Superior temporal gyrus (tissue), 1 donor: ENCODE measurements around the gene SMIM33.
"Not testable (repeated sequence)": the region's sequence is repeated elsewhere in the genome, so short reads cannot be mapped to it uniquely, and the experiment has no call there.

Source experiments
- DNase-seq: peaks from one replicate; pipeline ENCODE4 v3.0.0-alpha.2; 2016; ENCODE audit errors: extremely low spot score

SMIM33 gene

DNA sequence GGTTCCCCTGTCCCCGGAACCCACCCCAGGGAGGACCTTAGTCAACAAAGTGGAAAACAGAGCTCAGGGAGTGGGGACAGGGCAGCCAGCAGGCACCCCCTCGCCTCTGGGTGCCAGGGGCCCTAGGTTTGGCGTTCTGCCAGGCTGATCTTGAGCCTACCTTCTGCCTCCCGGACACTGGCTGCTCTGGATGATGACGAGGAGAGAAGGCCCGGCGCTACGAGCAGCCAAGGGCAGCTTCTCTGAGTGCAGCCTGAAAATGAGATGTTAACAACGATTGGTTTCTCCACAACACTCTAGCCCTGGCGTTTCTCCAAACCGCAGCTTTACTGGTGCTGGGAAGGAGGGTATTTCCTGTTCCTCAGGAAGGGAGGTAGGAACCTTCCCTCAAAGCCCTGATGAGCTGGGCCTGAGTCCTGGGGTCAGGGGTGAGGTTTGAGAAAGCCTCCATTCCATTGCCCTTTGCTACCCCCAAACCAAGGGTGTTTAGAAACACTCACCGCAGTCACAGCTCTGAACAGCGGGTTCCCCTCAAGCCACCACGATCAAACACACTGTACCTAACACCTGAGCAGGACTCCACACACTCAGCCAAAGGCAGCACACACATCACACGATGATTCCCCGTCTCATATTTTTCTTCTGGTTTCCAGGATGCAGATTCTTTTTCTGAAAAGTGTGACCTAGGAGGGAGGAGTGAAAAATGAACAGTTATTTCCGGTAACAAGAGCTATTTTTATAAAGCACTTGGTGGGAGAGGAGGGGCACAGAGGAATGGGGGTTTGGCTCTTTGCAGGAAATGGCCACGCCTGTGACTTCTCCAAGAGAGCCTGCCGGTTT is 11.5 kb downstream of the SMIM33 start, which contains the start of gene STING1:
Gene STING1 (minus strand): TSS at position 709 of the 840 bp plus-strand sequence. CDS start 1,054 bp downstream, outside the sequence.
- DNase-seq, result no peak

DNA sequence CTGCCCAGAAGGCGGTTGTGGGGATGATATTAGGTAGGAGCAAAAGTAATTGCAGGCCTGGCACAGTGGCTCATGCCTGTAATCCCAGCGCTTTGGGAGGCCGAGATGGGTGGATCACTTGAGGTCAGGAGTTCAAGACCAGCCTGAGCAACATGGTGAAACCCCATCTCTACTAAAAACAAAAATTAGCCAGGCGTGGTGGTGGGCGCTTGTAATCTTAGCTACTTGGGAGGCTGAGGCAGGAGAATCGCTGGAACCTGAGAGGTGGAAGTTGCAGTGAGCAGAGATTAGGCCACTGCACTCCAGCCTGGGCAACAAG is 12.0 kb downstream of the SMIM33 start:
- DNase-seq, result not testable (repeated sequence)

DNA sequence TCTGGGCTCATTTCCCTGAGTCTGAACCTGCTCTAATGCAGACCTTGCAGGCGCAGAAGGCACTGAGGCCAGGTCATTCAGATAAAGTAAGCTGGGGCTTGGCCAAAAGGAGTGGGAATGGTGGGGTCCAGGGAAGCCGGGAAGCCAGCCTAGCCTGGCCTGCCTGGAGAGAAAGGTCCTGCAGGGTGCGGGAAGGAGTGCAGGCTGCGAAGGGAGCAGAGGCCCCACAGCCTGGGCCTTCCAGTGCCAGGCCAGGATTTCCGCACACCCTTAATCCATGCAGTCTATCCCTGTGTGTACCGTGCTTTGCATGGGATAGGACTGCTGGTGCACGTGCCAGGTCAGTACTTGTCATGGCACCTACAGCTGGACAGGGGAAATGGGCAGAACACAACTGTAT is 15.4 kb downstream of the SMIM33 start:
- DNase-seq, result no peak

DNA sequence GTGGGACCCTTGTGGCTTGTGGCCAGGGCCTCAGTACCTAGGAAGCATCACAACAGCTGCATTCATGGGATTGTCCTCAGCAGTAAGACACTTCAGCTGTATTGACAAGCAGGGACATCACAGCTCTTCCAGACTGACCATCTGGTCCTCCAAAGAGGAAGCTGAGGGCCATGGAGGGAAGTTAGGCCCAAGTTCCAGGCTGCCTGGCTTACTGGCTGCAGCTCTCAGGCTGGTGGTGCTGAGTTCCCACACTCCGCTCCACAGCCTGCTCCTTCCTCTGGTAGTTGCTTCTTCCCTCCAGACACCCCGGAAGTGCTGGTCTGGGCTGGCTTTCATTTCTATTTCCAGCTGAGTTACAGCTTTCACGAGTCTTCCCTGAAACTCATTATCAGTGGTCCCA is 17.5 kb downstream of the SMIM33 start:
- DNase-seq, result no peak

DNA sequence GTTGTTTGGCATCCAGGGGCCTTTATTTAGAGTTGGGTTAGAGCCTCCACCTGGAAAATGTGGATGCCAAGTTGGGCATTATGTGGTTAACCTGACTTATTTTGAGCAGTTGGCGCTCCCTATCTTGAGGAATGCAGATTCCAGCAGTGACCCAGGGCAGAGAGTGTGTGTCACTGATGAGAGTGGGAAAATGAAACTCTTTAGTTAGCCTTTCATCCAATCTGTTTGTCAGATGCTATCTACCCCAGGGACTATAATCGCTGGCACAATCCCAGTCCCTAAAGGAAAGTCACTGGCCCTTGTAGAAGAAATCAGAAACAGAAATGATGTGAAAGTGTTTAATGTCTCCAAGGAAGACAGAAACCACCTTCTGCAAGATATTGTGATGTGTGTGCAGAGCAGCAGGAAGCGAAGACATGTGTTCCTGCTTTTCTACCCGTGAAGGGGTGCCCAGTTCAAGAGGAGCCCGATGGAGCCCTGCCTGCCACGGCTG is 21.9 kb downstream of the SMIM33 start:
- DNase-seq, result no peak

DNA sequence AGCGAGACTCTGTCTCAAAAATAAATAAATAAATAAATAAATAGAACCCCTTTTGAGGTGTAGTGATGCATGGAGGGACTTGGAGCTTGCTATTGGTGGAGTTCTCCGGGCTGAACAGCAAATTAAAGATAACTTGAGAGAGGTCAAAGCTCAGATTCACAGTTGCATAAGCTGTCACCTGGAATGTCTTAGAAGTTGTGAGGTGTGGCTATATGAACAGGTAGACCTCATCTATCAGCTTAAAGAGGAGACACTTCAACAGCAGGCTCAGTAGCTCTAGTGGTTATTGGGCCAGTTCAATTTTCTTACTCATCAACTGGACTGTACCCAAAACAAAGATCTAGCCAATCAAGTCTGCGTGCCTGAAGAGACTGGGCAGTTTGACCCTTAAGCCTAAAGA is 23.5 kb downstream of the SMIM33 start:
- DNase-seq, result no peak

DNA sequence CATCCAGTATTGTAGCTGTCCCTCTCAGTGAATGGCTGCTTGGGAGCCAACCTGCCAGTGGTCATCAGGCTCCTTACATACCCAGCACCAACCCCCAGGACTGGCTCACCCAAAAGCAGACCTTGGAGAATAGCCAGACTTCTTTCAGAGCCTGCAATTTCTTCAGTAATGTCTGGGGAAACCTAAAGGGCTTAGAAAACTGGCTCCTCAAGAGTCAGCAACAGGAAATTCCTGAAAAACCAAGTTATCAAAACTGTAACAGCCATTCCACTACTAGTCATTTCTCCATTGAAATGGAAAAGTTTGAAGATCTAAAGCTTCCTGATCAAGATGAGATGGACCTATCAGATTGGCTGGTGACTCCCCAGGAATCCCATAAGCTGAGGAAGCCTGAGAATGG is 24.0 kb downstream of the SMIM33 start:
- DNase-seq, result no peak

DNA sequence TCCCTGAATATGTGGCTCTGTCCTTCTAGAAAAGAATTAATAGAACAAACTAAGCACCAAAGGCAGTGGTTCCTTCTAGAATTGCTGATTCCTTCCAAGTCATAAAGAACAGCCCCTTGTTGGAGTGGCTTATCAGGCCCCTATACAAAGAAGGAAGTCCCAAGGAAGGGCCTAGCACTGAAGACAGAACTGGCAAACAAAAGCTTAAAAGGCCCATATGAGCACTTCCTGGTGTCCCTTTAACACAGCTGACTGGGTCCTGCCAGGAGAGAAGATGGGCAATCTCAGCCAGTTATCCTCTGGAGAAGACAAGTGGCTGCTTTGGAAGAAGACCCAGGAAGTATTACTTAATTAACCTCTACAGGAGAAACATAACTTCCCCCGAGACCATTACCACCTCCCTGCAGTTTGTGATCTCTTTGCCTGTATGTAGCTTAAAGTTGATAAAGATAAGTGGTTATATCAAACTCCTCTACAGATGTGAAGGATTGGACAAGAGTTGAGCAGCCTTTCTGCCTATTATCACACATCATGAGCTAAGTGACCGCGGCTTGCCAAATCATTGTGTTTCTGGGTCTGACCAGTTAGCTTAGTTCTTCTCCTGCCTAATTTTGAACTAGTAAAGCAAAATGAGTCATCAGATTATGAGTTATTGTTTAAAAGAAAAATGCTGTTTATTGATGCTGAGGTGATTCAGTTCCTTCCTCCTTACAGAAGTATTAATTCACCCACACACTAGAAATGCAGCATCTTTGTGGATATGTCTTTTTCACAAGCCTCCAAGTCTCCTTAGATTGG is 25.0 kb downstream of the SMIM33 start:
- no peak for DNase-seq

DNA sequence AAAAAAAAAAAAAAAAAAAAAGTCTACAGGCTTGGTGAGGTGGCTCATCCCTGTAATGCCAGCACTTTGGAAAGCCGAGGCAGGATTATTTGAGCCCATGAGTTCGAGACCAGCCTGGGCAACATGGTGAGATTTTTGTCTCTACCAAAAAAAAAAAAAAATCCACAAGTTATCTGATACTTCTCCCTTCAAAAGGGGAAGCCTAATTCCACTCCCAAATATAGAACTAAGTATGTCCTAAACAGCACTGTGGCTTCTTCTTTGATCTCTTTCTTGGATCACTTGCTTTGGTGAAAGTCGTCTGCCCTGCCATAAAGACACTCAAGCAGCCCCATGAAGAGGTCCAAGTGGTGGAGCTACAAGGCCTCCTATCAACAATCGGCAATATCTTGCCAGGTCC is 30.6 kb downstream of the SMIM33 start:
- no peak for DNase-seq

DNA sequence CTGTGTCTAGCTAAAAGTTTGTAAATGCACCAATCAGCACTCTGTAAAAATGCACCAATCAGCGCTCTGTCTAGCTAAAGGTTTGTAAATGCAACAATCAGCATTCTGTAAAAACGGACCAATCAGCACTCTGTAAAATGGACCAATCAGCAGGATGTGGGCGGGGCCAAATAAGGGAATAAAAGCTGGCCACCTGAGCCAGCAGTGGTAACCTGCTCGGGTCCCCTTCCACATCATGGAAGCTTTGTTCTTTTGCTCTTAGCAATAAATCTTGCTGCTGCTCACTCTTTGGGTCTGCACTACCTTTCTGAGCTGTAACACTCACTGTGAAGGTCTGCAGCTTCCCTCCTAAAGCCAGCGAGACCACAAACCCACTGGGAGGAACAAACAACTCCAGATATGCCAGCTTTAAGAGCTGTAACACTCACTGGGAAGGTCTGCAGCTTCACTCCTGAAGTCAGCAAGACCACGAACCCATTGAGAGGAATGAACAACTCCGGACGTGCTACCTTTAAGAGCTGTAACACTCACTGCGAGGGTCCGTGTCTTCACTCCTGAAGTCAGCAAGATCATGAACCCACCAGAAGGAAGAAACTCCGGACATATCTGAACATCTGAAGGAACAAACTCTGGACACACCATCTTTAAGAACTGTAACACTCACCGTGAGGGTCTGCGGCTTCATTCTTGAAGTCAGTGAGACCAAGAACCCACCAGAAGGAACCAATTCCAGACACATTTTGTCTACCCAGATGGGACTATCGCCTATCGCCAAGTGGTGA is 32.4 kb downstream of the SMIM33 start:
- not testable (repeated sequence) for DNase-seq

DNA sequence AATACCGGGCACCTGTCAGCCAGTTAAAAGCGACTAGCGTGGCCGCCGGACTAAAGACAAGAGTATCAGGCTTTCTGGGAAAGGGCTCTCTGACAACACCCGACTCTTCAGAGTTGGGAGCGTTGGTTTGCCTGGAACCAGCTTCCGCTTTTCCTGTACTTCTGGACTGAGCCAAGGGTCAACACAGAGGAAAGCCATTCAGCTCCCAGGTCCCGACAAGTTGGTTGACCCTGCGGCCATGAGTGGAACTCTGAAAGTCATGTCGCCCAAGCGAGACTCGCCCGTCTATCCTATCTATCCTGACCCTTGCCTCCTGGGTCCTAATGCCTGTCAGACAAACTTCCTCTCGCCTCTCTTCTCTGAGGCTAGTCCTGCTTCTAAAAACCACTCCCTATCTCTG is 33.1 kb downstream of the SMIM33 start:
- DNase-seq, result not testable (repeated sequence)

DNA sequence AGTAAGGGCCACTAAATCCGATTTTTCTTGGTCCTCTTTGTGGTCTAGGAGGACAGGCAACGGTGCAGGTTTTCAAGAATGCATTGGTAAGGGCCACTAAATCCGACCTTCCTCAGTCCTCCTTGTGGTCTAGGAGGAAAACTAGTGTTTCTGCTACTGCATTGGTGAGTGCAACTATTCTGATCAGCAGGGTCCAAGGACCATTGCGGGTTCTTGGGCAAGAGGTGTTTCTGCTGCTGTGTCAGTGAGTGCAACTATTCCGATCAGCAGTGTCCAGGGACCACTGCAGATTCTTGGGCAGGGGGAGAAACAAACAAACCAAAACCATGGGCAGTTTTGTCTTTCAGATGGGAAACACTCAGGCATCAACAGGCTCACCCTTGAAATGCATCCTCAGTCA is 33.9 kb downstream of the SMIM33 start:
- not testable (repeated sequence) for DNase-seq

DNA sequence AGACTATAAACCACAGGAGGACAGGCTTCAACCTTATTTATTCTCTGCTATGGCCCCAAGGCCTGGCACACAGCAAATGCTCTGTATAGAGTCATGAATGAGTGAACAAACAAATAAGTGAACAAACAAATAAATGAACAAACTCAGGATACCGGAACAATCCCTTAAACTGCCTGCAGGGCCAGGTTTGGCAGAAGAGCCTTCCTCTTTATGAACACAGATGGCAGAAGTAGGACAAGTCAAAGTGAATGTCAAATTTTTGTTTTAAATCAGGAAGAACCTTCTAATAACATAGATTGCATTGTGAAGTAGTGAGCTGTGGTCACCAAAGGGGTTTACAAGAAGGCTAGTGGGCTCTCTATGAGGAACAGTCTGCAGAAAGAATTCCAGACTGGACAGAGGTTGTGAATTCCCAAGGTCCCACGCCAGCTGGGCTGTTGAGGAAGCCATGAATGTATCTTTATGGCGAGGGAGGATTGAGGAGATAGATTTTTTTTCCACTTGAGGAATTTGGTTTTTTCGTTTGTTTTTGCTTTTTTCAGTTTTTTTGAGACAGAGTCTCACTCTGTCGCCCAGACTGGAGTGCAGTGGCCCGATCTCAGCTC is 42.1 kb downstream of the SMIM33 start:
- no peak for DNase-seq

DNA sequence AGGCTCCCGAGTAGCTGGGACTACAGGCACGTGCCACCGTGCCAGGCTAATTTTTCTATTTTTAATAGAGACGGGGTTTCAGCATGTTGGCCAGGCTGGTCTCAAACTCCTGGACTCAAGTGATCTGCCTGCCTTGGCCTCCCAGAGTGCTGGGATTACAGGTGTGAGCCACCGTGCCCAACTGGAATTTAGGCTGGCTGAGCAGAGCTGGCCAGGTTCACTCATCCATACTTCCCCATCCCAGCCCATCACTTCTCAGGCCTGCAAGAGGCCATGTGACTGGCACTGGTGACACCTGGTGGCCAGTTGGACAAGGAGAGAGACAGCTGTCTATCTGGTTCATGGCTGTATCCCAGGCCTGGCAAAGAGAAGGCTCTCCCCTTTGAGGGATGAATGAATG is 42.6 kb downstream of the SMIM33 start:
- peak; percentile 75 for DNase-seq

DNA sequence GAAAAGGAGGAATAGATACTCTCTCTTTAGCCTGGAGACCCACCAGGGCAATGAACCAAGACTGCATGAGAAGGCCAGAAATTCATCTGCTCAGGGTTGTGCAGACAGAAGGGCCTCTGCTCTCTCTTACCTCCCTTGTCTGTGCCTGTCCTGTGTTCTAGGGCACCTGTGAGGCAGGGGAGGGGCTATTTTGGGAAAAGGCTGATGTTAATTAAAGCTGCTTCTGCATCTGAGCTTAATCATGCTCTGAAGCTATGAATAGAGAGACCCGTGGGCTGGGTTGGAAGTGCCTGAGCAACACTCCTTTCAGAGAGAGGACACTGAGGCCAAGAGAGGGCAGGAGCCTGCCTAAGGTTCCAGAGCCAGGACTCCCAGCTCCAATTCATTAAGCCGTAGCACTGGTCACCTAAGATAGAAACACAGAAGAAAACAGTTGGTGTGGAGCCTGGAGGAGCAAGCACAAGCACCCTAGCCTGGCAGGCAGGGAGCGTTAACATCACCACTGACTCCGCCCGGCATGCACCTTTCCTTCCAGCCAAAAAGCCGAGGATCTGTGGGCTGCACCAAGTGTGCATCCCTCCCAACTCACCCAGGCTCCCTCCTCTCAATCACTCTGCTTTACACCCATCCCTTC is 43.2 kb downstream of the SMIM33 start:
- DNase-seq, result peak; percentile 27

DNA sequence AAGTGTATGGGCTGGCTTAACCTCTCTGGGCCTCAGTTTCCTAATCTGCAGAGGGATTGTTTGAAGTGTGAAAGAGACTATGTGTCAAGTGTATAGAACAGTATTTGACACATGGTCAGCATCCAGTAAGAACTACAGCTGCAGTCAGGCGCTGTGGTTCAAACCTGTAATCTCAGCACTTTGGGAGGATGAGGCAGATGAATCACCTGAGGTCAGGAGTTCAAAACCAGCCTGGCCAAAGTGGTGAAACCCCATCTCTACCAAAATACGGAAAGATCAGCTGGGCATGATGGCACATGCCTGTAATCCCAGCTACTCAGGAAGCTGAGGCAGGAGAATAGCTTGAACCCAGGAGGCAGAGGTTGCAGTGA is 43.7 kb downstream of the SMIM33 start:
- DNase-seq, result no peak

DNA sequence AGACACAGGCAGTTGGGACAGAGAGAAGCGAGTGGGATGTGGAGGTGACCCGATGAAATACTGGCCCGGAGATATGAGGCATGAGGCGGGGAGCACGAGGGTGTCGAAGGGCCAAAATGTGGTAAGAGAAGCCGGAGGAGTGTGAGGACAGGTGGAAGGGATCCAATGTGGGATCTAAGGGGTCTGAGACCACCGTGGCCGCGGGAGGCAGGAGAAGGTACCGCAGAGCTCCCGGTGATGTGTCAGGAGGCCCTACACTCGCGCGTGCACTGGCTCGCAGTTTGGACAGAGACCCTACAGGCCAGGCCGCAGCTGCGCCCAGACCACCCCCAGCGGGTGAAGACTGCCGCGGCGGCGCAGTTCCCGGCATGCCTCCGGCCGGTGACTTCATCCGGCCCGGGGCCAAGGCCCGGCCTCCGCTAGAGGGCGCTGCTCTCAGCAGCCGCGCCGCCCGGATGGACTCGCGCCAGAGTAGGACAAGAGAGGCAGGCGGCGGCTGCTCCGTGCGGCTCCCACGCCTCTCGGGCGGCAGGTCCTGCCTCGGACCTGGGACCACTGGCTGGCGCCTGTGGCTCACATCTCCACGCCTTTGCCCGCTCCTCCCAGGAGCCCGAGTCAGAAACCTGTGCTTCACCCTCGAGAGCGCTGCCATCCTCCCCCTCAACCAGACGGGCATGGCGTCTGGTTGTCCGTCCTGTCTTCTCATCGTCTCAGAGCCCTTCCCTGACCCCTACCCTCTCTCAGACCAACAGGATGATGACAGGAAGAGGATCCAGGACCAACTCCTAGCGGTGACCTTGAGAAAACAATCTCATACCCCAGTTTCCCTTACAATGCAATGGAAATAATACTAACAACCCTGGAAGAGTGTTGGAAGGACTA is 47.1 kb downstream of the SMIM33 start:
- DNase-seq, result peak; percentile 93
